Ishikawa (cell line): Measurements from ENCODE around the gene BABAM2.

Experiments
- CEBPB ChIP-seq: IDR thresholded peaks from 2 replicates; pipeline ENCODE4 v1.6.1; 2012
- CREB1 ChIP-seq: IDR thresholded peaks from 2 replicates; pipeline ENCODE4 v1.6.1; 2012; ENCODE audit warnings: low read depth
- EGR1 ChIP-seq: IDR thresholded peaks from 2 replicates; pipeline ENCODE4 v1.6.1; 2012
- FOXM1 ChIP-seq: IDR thresholded peaks from 2 replicates; pipeline ENCODE4 v1.6.1; 2012; ENCODE audit warnings: low read depth, borderline replicate concordance
- MAX ChIP-seq: IDR thresholded peaks from 2 replicates; pipeline ENCODE4 v1.6.1; 2012
- NFIC ChIP-seq: IDR thresholded peaks from 2 replicates; pipeline ENCODE4 v1.6.1; 2012
- RAD21 ChIP-seq: IDR thresholded peaks from 2 replicates; pipeline ENCODE4 v1.6.1; 2012; ENCODE audit warnings: low read depth
- REST ChIP-seq: IDR thresholded peaks from 2 replicates; pipeline ENCODE4 v1.6.1; 2012; ENCODE audit warnings: low read depth, mild to moderate bottlenecking
- TAF1 ChIP-seq: IDR thresholded peaks from 2 replicates; pipeline ENCODE4 v1.6.1; 2012; ENCODE audit warnings: low read depth, mild to moderate bottlenecking
- USF1 ChIP-seq: IDR thresholded peaks from 2 replicates; pipeline ENCODE4 v1.6.1; 2012

Gene BABAM2

GRCh38 chr2:28382755-28383154 lies 492.2 kb downstream of the BABAM2 start:
- TF ChIP-seq NFIC, result no peak

GRCh38 chr2:28387082-28387960 lies 496.8 kb downstream of the BABAM2 start:
- no peak for TF ChIP-seq FOXM1
- no peak for TF ChIP-seq TAF1
- TF ChIP-seq MAX, result no peak
- no peak for TF ChIP-seq EGR1
- no peak for TF ChIP-seq CEBPB
- TF ChIP-seq CREB1, result no peak
- no peak for TF ChIP-seq REST
- no peak for TF ChIP-seq USF1
- no peak for TF ChIP-seq RAD21
